K562 (cell line): ENCODE results near the gene LY6G6D. TPM values are rescaled to one million over a fixed set of nuclear protein-coding genes. Genes with fewer than 3 reads are reported as not detected.

ENCODE experiments used
- C11orf30 ChIP-seq: fragments of 450-650 bp; IDR thresholded peaks from 2 replicates; pipeline ENCODE4 v1.6.1; 2016; ENCODE audit warnings: low read depth, mild to moderate bottlenecking
- CBFA2T3 ChIP-seq: fragments of 450-650 bp; IDR thresholded peaks from 2 replicates; pipeline ENCODE4 v1.6.1; 2017
- CGGBP1 ChIP-seq: fragments of 250-450 bp; sonication (Bioruptor Pico); IDR thresholded peaks from 2 replicates; pipeline ENCODE4 v1.9.0; 2021; ENCODE audit warnings: mild to moderate bottlenecking
- DLX4 ChIP-seq: fragments of 250-450 bp; sonication (Bioruptor Pico); IDR thresholded peaks from 2 replicates; pipeline ENCODE4 v1.6.1; 2021; ENCODE audit warnings: mild to moderate bottlenecking
- E2F8 ChIP-seq: fragments of 450-650 bp; IDR thresholded peaks from 2 replicates; pipeline ENCODE4 v1.7.1; 2018; ENCODE audit warnings: mild to moderate bottlenecking, low read depth; ENCODE audit not compliant: partially characterized antibody
- FOXM1 ChIP-seq, 2 experiments: fragments of 450-650 bp in 1 of 2; sonication (generic) in 1 of 2; formaldehyde crosslinking in 1 of 2; IDR thresholded peaks; 2 replicates each; pipeline versions ENCODE4 v1.6.1 to v1.9.0; 2017 to 2022; ENCODE audit warnings: low read depth in 2 of 2, mild to moderate bottlenecking in 2 of 2, missing genetic modification reagents in 1 of 2, moderate library complexity in 1 of 2
- HDAC1 ChIP-seq, 2 experiments: fragments of 450-650 bp; IDR thresholded peaks; 2 replicates each; pipeline ENCODE4 v1.6.1; 2016 to 2017; ENCODE audit warnings: inconsistent platforms in 1 of 2, mild to moderate bottlenecking in 1 of 2, moderate library complexity in 1 of 2
- HMBOX1 ChIP-seq: sonication (generic); IDR thresholded peaks from 2 replicates; pipeline ENCODE4 v1.6.1; 2016
- HOXB6 ChIP-seq: fragments of 250-450 bp; sonication (Bioruptor Pico); IDR thresholded peaks from 2 replicates; pipeline ENCODE4 v1.5.1; 2022; ENCODE audit warnings: mild to moderate bottlenecking, borderline replicate concordance
- KDM4B ChIP-seq, 2 experiments: fragments of 450-650 bp in 1 of 2; sonication (generic) in 1 of 2; IDR thresholded peaks; 2 replicates each; pipeline ENCODE4 v1.6.1; 2016 to 2017; ENCODE audit warnings: borderline replicate concordance in 2 of 2, antibody characterized with exemption in 1 of 2, low read depth in 1 of 2, mild to moderate bottlenecking in 1 of 2
- LCOR ChIP-seq: sonication (generic); formaldehyde crosslinking; IDR thresholded peaks from 2 replicates; pipeline ENCODE4 v1.8.0; 2022; ENCODE audit warnings: mild to moderate bottlenecking, missing genetic modification reagents
- MED1 ChIP-seq: sonication (generic); formaldehyde crosslinking; IDR thresholded peaks from 2 replicates; pipeline ENCODE4 v1.8.1; 2023; ENCODE audit warnings: missing genetic modification reagents, borderline replicate concordance
- MXI1 ChIP-seq: IDR thresholded peaks from 2 replicates; pipeline ENCODE4 v1.6.1; 2011; ENCODE audit warnings: low read depth, mild to moderate bottlenecking, improper control_type of control experiment, low read length
- NR1H2 ChIP-seq: sonication (generic); formaldehyde crosslinking; IDR thresholded peaks from 2 replicates; pipeline ENCODE4 v1.4.0; 2020; ENCODE audit warnings: mild to moderate bottlenecking, missing genetic modification reagents
- POLR2G ChIP-seq: fragments of 200-400 bp; formaldehyde crosslinking; IDR thresholded peaks from 2 replicates; pipeline ENCODE4 v1.6.1; 2017; ENCODE audit warnings: low read depth, mild to moderate bottlenecking, antibody characterized with exemption, low read length, moderate library complexity
- SAFB ChIP-seq: fragments of 200-400 bp; formaldehyde crosslinking; IDR thresholded peaks from 2 replicates; pipeline ENCODE4 v1.6.1; 2017; ENCODE audit warnings: low read depth, low read length, borderline replicate concordance
- SIRT6 ChIP-seq: IDR thresholded peaks from one replicate; pipeline ENCODE4 v1.6.1; 2012; ENCODE audit warnings: low read depth, mild to moderate bottlenecking, control low read depth, inconsistent platforms, low read length, moderate library complexity
- SNRNP70 ChIP-seq: fragments of 200-400 bp; formaldehyde crosslinking; optimal IDR thresholded peaks from 2 replicates; pipeline ENCODE3; 2017; ENCODE audit warnings: low read depth, low read length
- U2AF1 ChIP-seq: fragments of 200-400 bp; formaldehyde crosslinking; optimal IDR thresholded peaks from 2 replicates; pipeline ENCODE3; 2017; ENCODE audit warnings: mild to moderate bottlenecking, low read depth, low read length, moderate library complexity
- ZC3H4 ChIP-seq: sonication (generic); formaldehyde crosslinking; IDR thresholded peaks from 2 replicates; pipeline ENCODE4 v1.9.0; 2021; ENCODE audit warnings: missing genetic modification reagents, borderline replicate concordance
- ZC3H8 ChIP-seq: fragments of 450-650 bp; IDR thresholded peaks from 2 replicates; pipeline ENCODE4 v1.6.1; 2017
- ZKSCAN8 ChIP-seq: fragments of 200-800 bp; sonication (Bioruptor generic); IDR thresholded peaks from 2 replicates; pipeline ENCODE4 v1.6.1; 2016; ENCODE audit warnings: missing genetic modification characterization, missing compliant biosample characterization
- ZNF133 ChIP-seq: fragments of 250-450 bp; sonication (Bioruptor Pico); IDR thresholded peaks from 2 replicates; pipeline ENCODE4 v1.4.0; 2020; ENCODE audit warnings: mild to moderate bottlenecking
- ZNF217 ChIP-seq: sonication (generic); formaldehyde crosslinking; IDR thresholded peaks from 2 replicates; pipeline ENCODE4 v1.8.0; 2022; ENCODE audit warnings: mild to moderate bottlenecking, missing genetic modification reagents
- ZNF23 ChIP-seq: fragments of 250-450 bp; sonication (Bioruptor Pico); IDR thresholded peaks from 2 replicates; pipeline ENCODE4 v1.4.0; 2020; ENCODE audit warnings: mild to moderate bottlenecking
- ZSCAN32 ChIP-seq: fragments of 450-650 bp; formaldehyde crosslinking; IDR thresholded peaks from 2 replicates; pipeline ENCODE4 v1.4.0; 2020; ENCODE audit warnings: mild to moderate bottlenecking, moderate library complexity
- polyA plus RNA-seq, 8 experiments: library from polyadenylated mRNA; depleted of rRNA in 4 of 8; stranded (reverse) in 5 of 8; unstranded in 3 of 8; fragments of >200 nt; fragmentation: Nextera tagmentation in 2 of 8; fragmentation: Illumina TruSeq in 1 of 8; extraction: Ambion mirVana in 2 of 8; extraction: Trizol in 1 of 8; gene quantifications; 2 replicates each; pipeline versions ENCODE4 v1.2.1 to v1.2.3, GENCODE V29; 2011 to 2014; ENCODE audit warnings: inconsistent platforms in 1 of 8, missing spikeins in 1 of 8
- total RNA-seq, 7 experiments: library from RNA; depleted of rRNA in 6 of 7; stranded (reverse); fragments of >200 nt in 6 of 7; fragmentation: Illumina TruSeq in 2 of 7; extraction: Trizol in 2 of 7; gene quantifications; 2 replicates each; pipeline versions ENCODE4 v1.2.1 to v1.2.3, GENCODE V29; 2011 to 2021; ENCODE audit warnings: low replicate concordance in 1 of 7

LY6G6D gene
- total and polyA plus RNA-seq, 9 of the 15 experiments (the other 6 are each of a cell fraction or from before 2014, with no cell fraction given) = 0.30 to 0.38 TPM; not detected in 7

- no peak for TF ChIP-seq FOXM1 (IDR thresholded peaks at IDR 0.05; ENCODE audit: low read depth)
- TF ChIP-seq FOXM1 (CRISPR knock-in tag; IDR thresholded peaks at IDR 0.05; ENCODE audit: low read depth) = peak; percentile 70
- TF ChIP-seq SNRNP70 = no peak
- no peak for TF ChIP-seq CBFA2T3
- no peak for TF ChIP-seq ZC3H8
- TF ChIP-seq HDAC1 (IDR thresholded peaks at IDR 0.05) = 0 out of 4 replicates have a peak, but pooled peaks of 1 of the 2 experiments have one; percentile 15
- TF ChIP-seq ZNF133 (CRISPR knock-in tag) = no peak
- TF ChIP-seq ZNF217 = no peak
- TF ChIP-seq LCOR (CRISPR knock-in tag) = no peak
- TF ChIP-seq CGGBP1 (CRISPR knock-in tag) = peak; percentile 3; the same call in 1 of the 2 replicates
- no peak for TF ChIP-seq NR1H2 (CRISPR knock-in tag)
- TF ChIP-seq MXI1 = no peak
- TF ChIP-seq POLR2G = peak; percentile 7; the same call in 1 of the 2 replicates
- no peak for TF ChIP-seq U2AF1
- TF ChIP-seq KDM4B (IDR thresholded peaks at IDR 0.05; ENCODE audit: borderline replicate concordance in 2 of 2, low read depth in 1 of 2) = no peak
- TF ChIP-seq E2F8 = no peak
- TF ChIP-seq HOXB6 (CRISPR knock-in tag) = no peak
- no peak for TF ChIP-seq ZKSCAN8
- TF ChIP-seq C11orf30 = no peak
- TF ChIP-seq SAFB = no peak
- no peak for TF ChIP-seq ZSCAN32 (CRISPR knock-in tag)
- no peak for TF ChIP-seq SIRT6
- no peak for TF ChIP-seq HMBOX1
- TF ChIP-seq DLX4 (CRISPR knock-in tag) = no peak
- no peak for TF ChIP-seq ZNF23 (CRISPR knock-in tag)
- no peak for TF ChIP-seq ZC3H4
- TF ChIP-seq MED1 (CRISPR knock-in tag) = no peak
Observed at GRCh38 chr6:31740397-31741223, 25.5 kb downstream of the LY6G6D start (continued).
